Thoracic aorta (tissue), 2 donors: ENCODE results near the gene AFP. TPM values are rescaled to one million over a fixed set of nuclear protein-coding genes. Genes with fewer than 3 reads are reported as not detected.

Experiments used
- ATAC-seq: fragments of 150-250 bp; one replicate; pipeline ENCODE4 v1.8.0; 2017; ENCODE audit warnings: low read depth; ENCODE audit not compliant: insufficient number of reproducible peaks, low FRiP score
- DNase-seq: peaks from one replicate; pipeline ENCODE4 v3.0.0-alpha.2; 2020; ENCODE audit warnings: low spot score
- H3K27ac ChIP-seq, 2 donors: fragments of 200-600 bp; sonication (generic); 1 replicate in 1 of 2; 2 replicates in 1 of 2; pipeline ENCODE4 v1.5.1; 2016; ENCODE audit warnings: mild to moderate bottlenecking in 2 of 2, moderate library complexity in 2 of 2
- H3K27me3 ChIP-seq: fragments of 200-600 bp; sonication (generic); replicated peaks from 2 replicates; pipeline ENCODE4 v1.6.0; 2016; ENCODE audit warnings: mild to moderate bottlenecking; ENCODE audit not compliant: insufficient read depth
- H3K36me3 ChIP-seq: fragments of 200-600 bp; sonication (generic); one replicate; pipeline ENCODE4 v1.5.1; 2016
- H3K4me1 ChIP-seq, 2 donors: fragments of 200-600 bp; sonication (generic); 1 replicate in 1 of 2; 2 replicates in 1 of 2; pipeline versions ENCODE4 v1.5.1 to v1.6.0; 2016; ENCODE audit warnings: low read depth in 2 of 2, mild to moderate bottlenecking in 1 of 2; ENCODE audit not compliant: control insufficient read depth in 1 of 2
- H3K4me3 ChIP-seq: fragments of 200-600 bp; sonication (generic); 2 replicates; pipeline ENCODE4 v1.5.1; 2016; ENCODE audit warnings: mild to moderate bottlenecking
- H3K9me3 ChIP-seq: fragments of 200-600 bp; sonication (generic); 2 replicates; pipeline ENCODE4 v1.5.1; 2016
- total RNA-seq, 2 donors: library from RNA; depleted of rRNA; stranded (reverse); fragments of >200 nt; gene quantifications; one replicate each; pipeline versions ENCODE4 v1.1.0 to v1.2.3, GENCODE V29; 2016
- TF ChIP-seq, protein P1 (sequence below): fragments of 200-600 bp; sonication (generic); IDR thresholded peaks from one replicate; pipeline ENCODE4 v1.5.1; 2019; ENCODE audit warnings: antibody characterized with exemption

AFP gene
- total RNA-seq, 2 donors from 2014 or later: not detected

DNA sequence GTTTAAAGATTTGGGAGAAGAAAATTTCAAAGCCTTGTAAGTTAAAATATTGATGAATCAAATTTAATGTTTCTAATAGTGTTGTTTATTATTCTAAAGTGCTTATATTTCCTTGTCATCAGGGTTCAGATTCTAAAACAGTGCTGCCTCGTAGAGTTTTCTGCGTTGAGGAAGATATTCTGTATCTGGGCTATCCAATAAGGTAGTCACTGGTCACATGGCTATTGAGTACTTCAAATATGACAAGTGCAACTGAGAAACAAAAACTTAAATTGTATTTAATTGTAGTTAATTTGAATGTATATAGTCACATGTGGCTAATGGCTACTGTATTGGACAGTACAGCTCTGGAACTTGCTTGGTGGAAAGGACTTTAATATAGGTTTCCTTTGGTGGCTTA is 30.9 kb upstream of the AFP start:
- no peak overlapping the region for H3K4me3 ChIP-seq
- H3K27ac ChIP-seq: no peak overlapping the region
- no peaks in the 10 kb centered on the region for H3K36me3 ChIP-seq
- DNase-seq: no peak
- no peaks in the 10 kb centered on the region for H3K9me3 ChIP-seq
- TF ChIP-seq, protein P1, sequence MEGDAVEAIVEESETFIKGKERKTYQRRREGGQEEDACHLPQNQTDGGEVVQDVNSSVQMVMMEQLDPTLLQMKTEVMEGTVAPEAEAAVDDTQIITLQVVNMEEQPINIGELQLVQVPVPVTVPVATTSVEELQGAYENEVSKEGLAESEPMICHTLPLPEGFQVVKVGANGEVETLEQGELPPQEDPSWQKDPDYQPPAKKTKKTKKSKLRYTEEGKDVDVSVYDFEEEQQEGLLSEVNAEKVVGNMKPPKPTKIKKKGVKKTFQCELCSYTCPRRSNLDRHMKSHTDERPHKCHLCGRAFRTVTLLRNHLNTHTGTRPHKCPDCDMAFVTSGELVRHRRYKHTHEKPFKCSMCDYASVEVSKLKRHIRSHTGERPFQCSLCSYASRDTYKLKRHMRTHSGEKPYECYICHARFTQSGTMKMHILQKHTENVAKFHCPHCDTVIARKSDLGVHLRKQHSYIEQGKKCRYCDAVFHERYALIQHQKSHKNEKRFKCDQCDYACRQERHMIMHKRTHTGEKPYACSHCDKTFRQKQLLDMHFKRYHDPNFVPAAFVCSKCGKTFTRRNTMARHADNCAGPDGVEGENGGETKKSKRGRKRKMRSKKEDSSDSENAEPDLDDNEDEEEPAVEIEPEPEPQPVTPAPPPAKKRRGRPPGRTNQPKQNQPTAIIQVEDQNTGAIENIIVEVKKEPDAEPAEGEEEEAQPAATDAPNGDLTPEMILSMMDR: no peak
- no peak for ATAC-seq
- no peaks in the 10 kb centered on the region for H3K27me3 ChIP-seq
- H3K4me1 ChIP-seq: no peaks in the 10 kb centered on the region

DNA sequence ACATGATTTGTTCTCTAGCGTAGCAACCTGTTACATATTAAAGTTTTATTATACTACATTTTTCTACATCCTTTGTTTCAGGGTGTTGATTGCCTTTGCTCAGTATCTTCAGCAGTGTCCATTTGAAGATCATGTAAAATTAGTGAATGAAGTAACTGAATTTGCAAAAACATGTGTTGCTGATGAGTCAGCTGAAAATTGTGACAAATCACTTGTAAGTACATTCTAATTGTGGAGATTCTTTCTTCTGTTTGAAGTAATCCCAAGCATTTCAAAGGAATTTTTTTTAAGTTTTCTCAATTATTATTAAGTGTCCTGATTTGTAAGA is 29.5 kb upstream of the AFP start:
- H3K9me3 ChIP-seq: no peaks in the 10 kb centered on the region
- no peaks in the 10 kb centered on the region for H3K27me3 ChIP-seq
- no peaks in the 10 kb centered on the region for H3K4me1 ChIP-seq
- no peak overlapping the region for H3K27ac ChIP-seq
- TF ChIP-seq, protein P1: no peak
- H3K36me3 ChIP-seq: no peaks in the 10 kb centered on the region
- ATAC-seq (no peak), DNase-seq (no peak)
- no peak overlapping the region for H3K4me3 ChIP-seq

DNA sequence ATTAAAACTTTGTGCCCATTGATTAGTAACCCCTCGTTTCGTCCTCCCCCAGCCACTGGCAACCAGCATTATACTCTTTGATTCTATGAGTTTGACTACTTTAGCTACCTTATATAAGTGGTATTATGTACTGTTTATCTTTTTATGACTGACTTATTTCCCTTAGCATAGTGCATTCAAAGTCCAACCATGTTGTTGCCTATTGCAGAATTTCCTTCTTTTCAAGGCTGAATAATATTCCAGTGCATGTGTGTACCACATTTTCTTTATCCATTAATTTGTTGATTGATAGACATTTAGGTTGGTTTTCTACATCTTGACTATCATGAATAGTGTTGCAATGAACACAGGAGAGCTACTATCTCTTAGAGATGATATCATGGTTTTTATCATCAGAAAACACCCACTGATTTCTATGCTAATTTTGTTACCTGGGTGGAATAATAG is 28.8 kb upstream of the AFP start:
- H3K9me3 ChIP-seq: no peaks in the 10 kb centered on the region
- H3K27me3 ChIP-seq: no peaks in the 10 kb centered on the region
- ATAC-seq (no peak), DNase-seq (no peak)
- H3K36me3 ChIP-seq: no peaks in the 10 kb centered on the region
- H3K27ac ChIP-seq: no peak overlapping the region
- no peaks in the 10 kb centered on the region for H3K4me1 ChIP-seq
- TF ChIP-seq, protein P1: no peak
- no peak overlapping the region for H3K4me3 ChIP-seq

DNA sequence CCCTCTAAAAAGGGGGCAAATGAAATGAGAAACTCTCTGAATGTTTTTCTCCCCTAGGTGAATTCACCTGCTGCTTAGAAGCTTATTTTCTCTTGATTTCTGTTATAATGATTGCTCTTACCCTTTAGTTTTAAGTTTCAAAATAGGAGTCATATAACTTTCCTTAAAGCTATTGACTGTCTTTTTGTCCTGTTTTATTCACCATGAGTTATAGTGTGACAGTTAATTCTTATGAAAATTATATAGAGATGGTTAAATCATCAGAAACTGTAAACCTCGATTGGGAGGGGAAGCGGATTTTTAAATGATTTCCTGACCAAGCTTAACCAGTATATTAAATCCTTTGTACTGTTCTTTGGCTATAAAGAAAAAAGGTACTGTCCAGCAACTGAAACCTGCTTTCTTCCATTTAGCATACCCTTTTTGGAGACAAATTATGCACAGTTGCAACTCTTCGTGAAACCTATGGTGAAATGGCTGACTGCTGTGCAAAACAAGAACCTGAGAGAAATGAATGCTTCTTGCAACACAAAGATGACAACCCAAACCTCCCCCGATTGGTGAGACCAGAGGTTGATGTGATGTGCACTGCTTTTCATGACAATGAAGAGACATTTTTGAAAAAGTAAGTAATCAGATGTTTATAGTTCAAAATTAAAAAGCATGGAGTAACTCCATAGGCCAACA is 27.7 kb upstream of the AFP start:
- Histone ChIP-seq H3K27me3 (no peaks in the 10 kb centered on the region), H3K4me3 (no peak overlapping the region), H3K27ac (no peak overlapping the region), H3K9me3 (no peaks in the 10 kb centered on the region), H3K36me3 (no peaks in the 10 kb centered on the region), H3K4me1 (no peaks in the 10 kb centered on the region)
- ATAC-seq (no peak), DNase-seq (no peak)
- TF ChIP-seq, protein P1: no peak

DNA sequence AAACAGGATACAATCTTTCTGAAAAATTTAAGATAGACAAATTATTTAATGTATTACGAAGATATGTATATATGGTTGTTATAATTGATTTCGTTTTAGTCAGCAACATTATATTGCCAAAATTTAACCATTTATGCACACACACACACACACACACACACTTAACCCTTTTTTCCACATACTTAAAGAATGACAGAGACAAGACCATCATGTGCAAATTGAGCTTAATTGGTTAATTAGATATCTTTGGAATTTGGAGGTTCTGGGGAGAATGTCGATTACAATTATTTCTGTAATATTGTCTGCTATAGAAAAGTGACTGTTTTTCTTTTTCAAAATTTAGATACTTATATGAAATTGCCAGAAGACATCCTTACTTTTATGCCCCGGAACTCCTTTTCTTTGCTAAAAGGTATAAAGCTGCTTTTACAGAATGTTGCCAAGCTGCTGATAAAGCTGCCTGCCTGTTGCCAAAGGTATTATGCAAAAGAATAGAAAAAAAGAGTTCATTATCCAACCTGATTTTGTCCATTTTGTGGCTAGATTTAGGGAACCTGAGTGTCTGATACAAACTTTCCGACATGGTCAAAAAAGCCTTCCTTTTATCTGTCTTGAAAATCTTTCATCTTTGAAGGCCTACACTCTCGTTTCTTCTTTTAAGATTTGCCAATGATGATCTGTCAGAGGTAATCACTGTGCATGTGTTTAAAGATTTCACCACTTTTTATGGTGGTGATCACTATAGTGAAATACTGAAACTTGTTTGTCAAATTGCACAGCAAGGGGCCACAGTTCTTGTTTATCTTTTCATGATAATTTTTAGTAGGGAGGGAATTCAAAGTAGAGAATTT is 26.8 kb upstream of the AFP start:
- ATAC-seq: no peak
- Histone ChIP-seq H3K9me3 (no peaks in the 10 kb centered on the region), H3K4me3 (no peak overlapping the region)

More for the DNA sequence above, 26.8 kb upstream of the AFP start:
- Histone ChIP-seq H3K27ac (no peak overlapping the region), H3K4me1 (no peaks in the 10 kb centered on the region), H3K36me3 (no peaks in the 10 kb centered on the region), H3K27me3 (no peaks in the 10 kb centered on the region)
- no peak for DNase-seq
- TF ChIP-seq, protein P1: no peak
